Loucy (cell line): ENCODE measurements around the gene C2orf49.

Experiments
- H2AFZ ChIP-seq: fragments of 200-600 bp; sonication (generic); 2 replicates; pipeline ENCODE4 v1.6.0; 2016; ENCODE audit warnings: antibody characterized with exemption, mild to moderate bottlenecking, low read length, moderate library complexity
- H3F3A ChIP-seq: fragments of 200-600 bp; 2 replicates; pipeline ENCODE4 v1.6.0; 2016; ENCODE audit warnings: antibody characterized with exemption, low read depth, mild to moderate bottlenecking
- H3K27me3 ChIP-seq: fragments of 200-600 bp; sonication (generic); 2 replicates; pipeline ENCODE4 v1.6.1; 2014; ENCODE audit warnings: low read length, mild to moderate bottlenecking; ENCODE audit not compliant: insufficient read depth, poor library complexity, severe bottlenecking
- H3K36me3 ChIP-seq: fragments of 200-600 bp; sonication (generic); 2 replicates; pipeline ENCODE4 v1.6.1; 2016; ENCODE audit warnings: low read length; ENCODE audit not compliant: insufficient read depth
- H3K4me1 ChIP-seq: fragments of 200-600 bp; sonication (generic); 2 replicates; pipeline ENCODE4 v1.5.1; 2014; ENCODE audit warnings: low read length, mild to moderate bottlenecking; ENCODE audit not compliant: insufficient read depth, poor library complexity, severe bottlenecking
- H3K4me2 ChIP-seq: fragments of 200-600 bp; sonication (generic); 2 replicates; pipeline ENCODE4 v1.6.0; 2014; ENCODE audit warnings: antibody characterized with exemption, low read length, low read depth, mild to moderate bottlenecking; ENCODE audit not compliant: poor library complexity, severe bottlenecking
- H3K4me3 ChIP-seq: fragments of 200-600 bp; sonication (generic); 2 replicates; pipeline ENCODE4 v1.5.1; 2014; ENCODE audit warnings: low read length, mild to moderate bottlenecking, mixed read lengths; ENCODE audit not compliant: poor library complexity, severe bottlenecking
- H3K79me2 ChIP-seq: fragments of 200-600 bp; sonication (generic); 2 replicates; pipeline ENCODE4 v1.6.1; 2014; ENCODE audit warnings: low read length; ENCODE audit not compliant: insufficient read depth
- H3K9ac ChIP-seq: fragments of 200-600 bp; sonication (generic); 2 replicates; pipeline ENCODE4 v1.6.0; 2014; ENCODE audit warnings: mild to moderate bottlenecking, low read depth, low read length, moderate library complexity; ENCODE audit not compliant: poor library complexity, severe bottlenecking
- H3K9me2 ChIP-seq: fragments of 200-600 bp; sonication (generic); replicated peaks from 2 replicates; pipeline ENCODE4 v1.6.1; 2016; ENCODE audit warnings: low read depth, low read length, mixed read lengths
- H3K9me3 ChIP-seq: fragments of 200-600 bp; sonication (generic); 2 replicates; pipeline ENCODE4 v1.6.1; 2014; ENCODE audit warnings: mild to moderate bottlenecking, antibody characterized with exemption, low read length, low read depth; ENCODE audit not compliant: insufficient read depth
- H4K20me1 ChIP-seq: fragments of 200-600 bp; sonication (generic); 2 replicates; pipeline ENCODE4 v1.6.0; 2014; ENCODE audit warnings: antibody characterized with exemption, low read length, mild to moderate bottlenecking; ENCODE audit not compliant: insufficient read depth, poor library complexity, severe bottlenecking
- EZH2phosphoT487 ChIP-seq: fragments of 200-600 bp; IDR thresholded peaks from 2 replicates; pipeline ENCODE4 v1.6.1; 2018; ENCODE audit warnings: antibody characterized with exemption, mild to moderate bottlenecking, moderate library complexity, borderline replicate concordance
- TF ChIP-seq, protein P1 (sequence below): fragments of 200-600 bp; sonication (generic); conservative IDR thresholded peaks from 2 replicates; pipeline ENCODE4 v1.5.1; 2014; ENCODE audit warnings: mild to moderate bottlenecking, antibody characterized with exemption, low read length

Gene C2orf49

DNA sequence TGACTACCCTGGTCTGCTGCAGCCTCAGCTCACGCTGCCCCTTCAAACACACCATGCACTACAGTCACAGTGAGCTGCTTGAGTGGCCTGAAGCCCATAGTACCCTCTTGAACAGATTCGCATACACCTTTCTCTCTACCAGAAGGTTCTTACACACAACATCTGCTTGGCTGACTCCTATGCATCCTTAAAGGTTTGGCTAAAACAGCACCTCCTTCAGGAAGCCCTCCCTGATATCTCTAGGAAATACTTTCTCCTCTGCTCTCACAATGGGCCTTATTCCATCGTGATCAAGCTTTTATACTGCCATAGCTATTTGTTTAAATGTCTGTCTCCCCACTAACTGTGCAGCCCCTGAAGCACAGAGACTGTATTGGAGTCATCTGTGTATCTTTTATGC, 39.3 kb upstream of the C2orf49 start:
- Histone ChIP-seq H3K36me3 (peaks cover 63% of the 10 kb centered on the region), H3F3A (no peaks in the 10 kb centered on the region), H3K9me2 (no peaks in the 10 kb centered on the region), H3K27me3 (no peaks in the 10 kb centered on the region), H3K4me3 (no peak overlapping the region), H3K4me1 (no peaks in the 10 kb centered on the region), H2AFZ (no peak overlapping the region), H3K4me2 (no peak overlapping the region), H3K9ac (no peak overlapping the region), H4K20me1 (no peaks in the 10 kb centered on the region), H3K79me2 (peaks cover 29% of the 10 kb centered on the region), H3K9me3 (no peaks in the 10 kb centered on the region)
- no peak for TF ChIP-seq EZH2phosphoT487
- TF ChIP-seq, protein P1, sequence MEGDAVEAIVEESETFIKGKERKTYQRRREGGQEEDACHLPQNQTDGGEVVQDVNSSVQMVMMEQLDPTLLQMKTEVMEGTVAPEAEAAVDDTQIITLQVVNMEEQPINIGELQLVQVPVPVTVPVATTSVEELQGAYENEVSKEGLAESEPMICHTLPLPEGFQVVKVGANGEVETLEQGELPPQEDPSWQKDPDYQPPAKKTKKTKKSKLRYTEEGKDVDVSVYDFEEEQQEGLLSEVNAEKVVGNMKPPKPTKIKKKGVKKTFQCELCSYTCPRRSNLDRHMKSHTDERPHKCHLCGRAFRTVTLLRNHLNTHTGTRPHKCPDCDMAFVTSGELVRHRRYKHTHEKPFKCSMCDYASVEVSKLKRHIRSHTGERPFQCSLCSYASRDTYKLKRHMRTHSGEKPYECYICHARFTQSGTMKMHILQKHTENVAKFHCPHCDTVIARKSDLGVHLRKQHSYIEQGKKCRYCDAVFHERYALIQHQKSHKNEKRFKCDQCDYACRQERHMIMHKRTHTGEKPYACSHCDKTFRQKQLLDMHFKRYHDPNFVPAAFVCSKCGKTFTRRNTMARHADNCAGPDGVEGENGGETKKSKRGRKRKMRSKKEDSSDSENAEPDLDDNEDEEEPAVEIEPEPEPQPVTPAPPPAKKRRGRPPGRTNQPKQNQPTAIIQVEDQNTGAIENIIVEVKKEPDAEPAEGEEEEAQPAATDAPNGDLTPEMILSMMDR, result no peak

DNA sequence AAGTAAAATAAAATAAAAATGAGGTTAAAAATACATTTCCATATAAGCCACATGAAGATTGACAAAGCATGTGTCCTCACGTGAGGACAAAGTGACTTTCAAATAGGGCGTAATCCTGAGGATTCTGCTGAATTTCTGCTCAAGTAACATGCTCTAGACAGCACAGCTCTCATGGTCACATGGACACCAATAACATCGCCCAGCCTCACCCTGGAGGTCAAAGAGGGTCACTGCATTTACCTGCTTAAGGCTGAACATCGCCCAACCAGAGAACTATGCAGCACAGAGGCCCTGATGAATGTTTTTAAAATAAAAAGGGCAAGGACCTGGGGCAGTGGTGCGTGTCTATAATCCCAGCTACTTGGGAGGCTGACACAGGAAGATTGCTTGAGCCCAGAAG, 38.0 kb upstream of the C2orf49 start:
- no peak for TF ChIP-seq EZH2phosphoT487
- TF ChIP-seq, protein P1, result peak; percentile 32
- no peaks in the 10 kb centered on the region for H3K27me3 ChIP-seq

DNA sequence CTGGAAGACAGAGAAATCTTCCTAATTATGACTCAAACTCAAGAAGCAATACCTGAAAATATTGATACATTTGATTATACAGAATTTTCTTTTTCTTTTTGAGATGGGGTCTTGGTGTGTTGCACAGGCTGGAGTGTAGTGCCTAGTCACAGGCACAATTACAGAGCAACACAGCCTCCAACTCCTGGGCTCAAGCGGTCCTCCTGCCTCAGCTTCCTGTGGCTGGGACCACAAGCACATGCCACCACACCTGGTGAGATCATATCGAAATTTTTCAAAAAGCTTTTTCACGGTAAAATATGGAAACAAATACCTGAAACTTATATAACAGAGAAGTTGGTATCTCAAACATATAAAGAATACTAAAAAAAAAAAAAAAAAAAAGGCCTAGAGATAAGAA, 35.7 kb upstream of the C2orf49 start:
- no peaks in the 10 kb centered on the region for H3K27me3 ChIP-seq
- H3K9ac ChIP-seq, result no peak overlapping the region
- H3K79me2 ChIP-seq, result peaks cover 39% of the 10 kb centered on the region
- no peaks in the 10 kb centered on the region for H3K9me2 ChIP-seq
- no peak overlapping the region for H2AFZ ChIP-seq
- H4K20me1 ChIP-seq, result no peaks in the 10 kb centered on the region
- H3K4me2 ChIP-seq, result no peak overlapping the region
- H3K36me3 ChIP-seq, result peaks cover 42% of the 10 kb centered on the region
- no peak for TF ChIP-seq EZH2phosphoT487
- TF ChIP-seq, protein P1, result no peak
- no peaks in the 10 kb centered on the region for H3K9me3 ChIP-seq
- no peaks in the 10 kb centered on the region for H3K4me1 ChIP-seq
- H3F3A ChIP-seq, result no peaks in the 10 kb centered on the region
- no peak overlapping the region for H3K4me3 ChIP-seq

More for the DNA sequence above, 38.0 kb upstream of the C2orf49 start:
- Histone ChIP-seq H3K9me2 (no peaks in the 10 kb centered on the region), H3K4me1 (no peaks in the 10 kb centered on the region), H3K9me3 (no peaks in the 10 kb centered on the region), H3K4me3 (no peak overlapping the region), H4K20me1 (no peaks in the 10 kb centered on the region), H3K4me2 (no peak overlapping the region), H3K9ac (no peak overlapping the region), H3F3A (no peaks in the 10 kb centered on the region), H3K36me3 (peaks cover 50% of the 10 kb centered on the region), H2AFZ (no peak overlapping the region), H3K79me2 (peaks cover 38% of the 10 kb centered on the region)
